Esophagus muscularis mucosa (tissue), 3 donors: ENCODE measurements around the gene FGF9.

ENCODE experiments used
- CTCF ChIP-seq, 3 experiments: fragments of 200-600 bp in 2 of 3; fragments of 450-650 bp in 1 of 3; sonication (generic) in 2 of 3; IDR thresholded peaks; one replicate each; pipeline ENCODE4 v1.5.1; 2017 to 2019; ENCODE audit warnings: antibody characterized with exemption in 3 of 3, mild to moderate bottlenecking in 2 of 3, moderate library complexity in 1 of 3
- POLR2A ChIP-seq: fragments of 450-650 bp; IDR thresholded peaks from one replicate; pipeline ENCODE4 v1.6.1; 2017; ENCODE audit warnings: antibody characterized with exemption, moderate library complexity, mild to moderate bottlenecking, low read depth
- POLR2AphosphoS5 ChIP-seq, 2 donors: sonication (generic); formaldehyde crosslinking; IDR thresholded peaks; one replicate each; pipeline ENCODE4 v1.6.1; 2017; ENCODE audit warnings: antibody characterized with exemption in 2 of 2

- TF ChIP-seq CTCF (IDR thresholded peaks at IDR 0.05) = no peak
- no peak for TF ChIP-seq POLR2A
- TF ChIP-seq POLR2AphosphoS5 (IDR thresholded peaks at IDR 0.05) = no peak
These were observed 18.2 kb downstream of the FGF9 start for GRCh38 chr13:21689097-21689496.
